WTC11 (cell line): ENCODE results near the gene UNKL. TPM values are rescaled to one million over a fixed set of nuclear protein-coding genes. Genes with fewer than 3 reads are reported as not detected.

Experiments used
- ATAC-seq: fragments of 200-7000 bp; cut with Tn5 transposase; 2 replicates; pipeline ENCODE4 v1.10.0; 2021; ENCODE audit warnings: mild to moderate bottlenecking, moderate library complexity
- CTCF ChIA-PET: fragments of 300-600 bp; sonication (Branson Sonifier 250); formaldehyde crosslinking; loops from one replicate; lab custom pipeline; 2021; ENCODE audit warnings: antibody characterized with exemption; lab: Charles Lee
- POLR2A ChIA-PET: fragments of 350-600 bp; sonication (Branson Sonifier 250); formaldehyde crosslinking; loops from one replicate; lab custom pipeline; 2021; ENCODE audit warnings: antibody characterized with exemption; lab: Charles Lee
- DNase-seq: peaks from one replicate; pipeline ENCODE4 v3.0.0; 2021; ENCODE audit warnings: low spot score
- H3K27ac Mint-ChIP-seq: 2 replicates; pipeline ENCODE4 v1.8.0; 2021; ENCODE audit warnings: mixed read lengths
- H3K27me3 Mint-ChIP-seq: 2 replicates; pipeline ENCODE4 v1.8.0; 2021; ENCODE audit warnings: low read depth, mild to moderate bottlenecking, moderate library complexity, mixed read lengths
- H3K36me3 Mint-ChIP-seq: 2 replicates; pipeline ENCODE4 v1.8.0; 2021; ENCODE audit warnings: mixed read lengths
- H3K4me1 Mint-ChIP-seq: 2 replicates; pipeline ENCODE4 v1.8.0; 2022; ENCODE audit warnings: mixed read lengths
- H3K4me3 Mint-ChIP-seq: 2 replicates; pipeline ENCODE4 v1.8.0; 2021; ENCODE audit warnings: mild to moderate bottlenecking, moderate library complexity, mixed read lengths
- H3K9me3 Mint-ChIP-seq: 2 replicates; pipeline ENCODE4 v1.8.0; 2021; ENCODE audit warnings: mixed read lengths
- CDX4 ChIP-seq: fragments of 250-450 bp; sonication (Bioruptor Pico); IDR thresholded peaks from 2 replicates; pipeline ENCODE4 v1.9.0; 2021; ENCODE audit warnings: moderate library complexity, mild to moderate bottlenecking, inconsistent platforms, borderline replicate concordance
- CTCF ChIP-seq: fragments of 200-600 bp; IDR thresholded peaks from 2 replicates; pipeline ENCODE4 v1.8.0; 2022; ENCODE audit warnings: antibody characterized with exemption
- E2F5 ChIP-seq: sonication (generic); formaldehyde crosslinking; IDR thresholded peaks from 2 replicates; pipeline ENCODE4 v1.8.1; 2022; ENCODE audit warnings: mild to moderate bottlenecking, moderate library complexity, missing genetic modification reagents
- ERG ChIP-seq: fragments of 250-450 bp; sonication (Bioruptor Pico); IDR thresholded peaks from 2 replicates; pipeline ENCODE4 v1.8.0; 2021; ENCODE audit warnings: mild to moderate bottlenecking
- MLX ChIP-seq: sonication (generic); formaldehyde crosslinking; IDR thresholded peaks from 2 replicates; pipeline ENCODE4 v1.8.1; 2023; ENCODE audit warnings: mild to moderate bottlenecking, missing genetic modification reagents, moderate library complexity
- NR2C2 ChIP-seq: sonication (generic); formaldehyde crosslinking; IDR thresholded peaks from 2 replicates; pipeline ENCODE4 v1.8.0; 2022; ENCODE audit warnings: mild to moderate bottlenecking, missing genetic modification reagents
- USF1 ChIP-seq: sonication (generic); formaldehyde crosslinking; IDR thresholded peaks from 2 replicates; pipeline ENCODE4 v1.8.0; 2022; ENCODE audit warnings: mild to moderate bottlenecking, missing genetic modification reagents
- ZNF416 ChIP-seq: fragments of 250-450 bp; sonication (Bioruptor Pico); IDR thresholded peaks from 2 replicates; pipeline ENCODE4 v1.9.0; 2021; ENCODE audit warnings: mild to moderate bottlenecking, inconsistent platforms
- ZNF425 ChIP-seq: fragments of 250-450 bp; sonication (Bioruptor Pico); conservative IDR thresholded peaks from 2 replicates; pipeline ENCODE4 v1.9.0; 2021; ENCODE audit warnings: mild to moderate bottlenecking
- ZNF532 ChIP-seq: fragments of 250-450 bp; sonication (Bioruptor Pico); IDR thresholded peaks from 2 replicates; pipeline ENCODE4 v1.9.0; 2021; ENCODE audit warnings: mild to moderate bottlenecking, borderline replicate concordance
- total RNA-seq: library from RNA; stranded (reverse); gene quantifications from 3 replicates; pipeline ENCODE4 v1.2.3, GENCODE V29; 2021

Gene UNKL
- total RNA-seq, 1 experiment from 2014 or later: 53.3 TPM

GRCh38 chr16:1401061-1401757, 13.3 kb downstream of the UNKL start (continued):
- TF ChIP-seq ERG (CRISPR knock-in tag) (no peak), ZNF425 (CRISPR knock-in tag) (no peak), ZNF532 (CRISPR knock-in tag) (no peak)

GRCh38 chr16:1398826-1399581, 15.5 kb downstream of the UNKL start:
- DNase-seq: no peak
- Mint-ChIP-seq H3K9me3 (no peaks in the 10 kb centered on the region), H3K36me3 (peaks cover 11% of the 10 kb centered on the region; the same call in 1 of the 2 replicates), H3K27me3 (no peaks in the 10 kb centered on the region), H3K4me1 (no peaks in the 10 kb centered on the region), H3K27ac (no peak overlapping the region), H3K4me3 (no peak overlapping the region)
- CTCF ChIA-PET: interaction anchor here (0.5 kb wide), 1 partner anchor 68 kb away, joined by 3 read pairs; no protein-coding TSS in a partner anchor
- no peak for TF ChIP-seq CTCF
- no peak for TF ChIP-seq CDX4 (CRISPR knock-in tag)
- TF ChIP-seq ZNF416: no peak
- TF ChIP-seq NR2C2 (CRISPR knock-in tag): no peak
- no peak for TF ChIP-seq MLX (CRISPR knock-in tag)
- TF ChIP-seq E2F5 (CRISPR knock-in tag): no peak
- no peak for TF ChIP-seq USF1 (CRISPR knock-in tag)
- ATAC-seq: no peak
- POLR2A ChIA-PET: no interaction called here
